HUES48 (cell line): ENCODE results near the gene TSPAN18.
A peak's percentile ranks its signal among the peaks of the same experiment; 100 is the strongest.

Experiments
- H3K27ac ChIP-seq: one replicate; pipeline ENCODE4 v1.7.0; 2013; ENCODE audit warnings: low read depth, low read length, inconsistent platforms
- H3K27me3 ChIP-seq: 2 replicates; pipeline ENCODE4 v1.6.1; 2013; ENCODE audit warnings: mild to moderate bottlenecking, low read length; ENCODE audit not compliant: control insufficient read depth, insufficient read depth
- H3K36me3 ChIP-seq: 2 replicates; pipeline ENCODE4 v1.6.1; 2013; ENCODE audit warnings: low read length; ENCODE audit not compliant: control insufficient read depth, insufficient read depth
- H3K4me1 ChIP-seq: 2 replicates; pipeline ENCODE4 v1.6.1; 2013; ENCODE audit warnings: mild to moderate bottlenecking, low read length; ENCODE audit not compliant: control insufficient read depth, insufficient read depth
- H3K4me3 ChIP-seq: 2 replicates; pipeline ENCODE4 v1.5.1; 2013; ENCODE audit warnings: mild to moderate bottlenecking, low read depth, low read length
- H3K9ac ChIP-seq: 2 replicates; pipeline ENCODE4 v1.6.1; 2013; ENCODE audit warnings: mild to moderate bottlenecking, low read depth, low read length, moderate library complexity
- H3K9me3 ChIP-seq: 2 replicates; pipeline ENCODE4 v1.6.1; 2013; ENCODE audit warnings: low read length; ENCODE audit not compliant: control insufficient read depth, insufficient read depth

The TSPAN18 gene

GRCh38 chr11:44815917-44816456 is 89.2 kb downstream of the TSPAN18 start:
- Histone ChIP-seq H3K4me3 (no peak overlapping the region), H3K36me3 (no peaks in the 10 kb centered on the region), H3K27me3 (no peaks in the 10 kb centered on the region), H3K9ac (no peak overlapping the region), H3K4me1 (no peaks in the 10 kb centered on the region), H3K9me3 (no peaks in the 10 kb centered on the region), H3K27ac (no peak overlapping the region)

GRCh38 chr11:44816761-44817160 is 90.0 kb downstream of the TSPAN18 start:
- no peaks in the 10 kb centered on the region for H3K27me3 ChIP-seq
- H3K4me3 ChIP-seq = no peak overlapping the region
- H3K27ac ChIP-seq = no peak overlapping the region
- no peaks in the 10 kb centered on the region for H3K9me3 ChIP-seq
- H3K36me3 ChIP-seq = no peaks in the 10 kb centered on the region
- H3K4me1 ChIP-seq = no peaks in the 10 kb centered on the region
- no peak overlapping the region for H3K9ac ChIP-seq

- no peaks in the 10 kb centered on the region for H3K27me3 ChIP-seq
- H3K9ac ChIP-seq = no peak overlapping the region
Measured at GRCh38 chr11:44817207-44817949, 90.6 kb downstream of the TSPAN18 start.

GRCh38 chr11:44818110-44818509 is 91.3 kb downstream of the TSPAN18 start:
- Histone ChIP-seq H3K27ac (no peak overlapping the region), H3K9ac (no peak overlapping the region), H3K27me3 (no peaks in the 10 kb centered on the region), H3K4me1 (peaks cover 3% of the 10 kb centered on the region), H3K9me3 (peaks cover 4% of the 10 kb centered on the region; the same call in 1 of the 2 replicates), H3K4me3 (no peak overlapping the region), H3K36me3 (no peaks in the 10 kb centered on the region)

More at GRCh38 chr11:44817207-44817949, 90.6 kb downstream of the TSPAN18 start:
- H3K36me3 ChIP-seq = no peaks in the 10 kb centered on the region
- H3K9me3 ChIP-seq = no peaks in the 10 kb centered on the region
- no peak overlapping the region for H3K4me3 ChIP-seq
- no peaks in the 10 kb centered on the region for H3K4me1 ChIP-seq
- no peak overlapping the region for H3K27ac ChIP-seq

GRCh38 chr11:44819346-44819745 is 92.6 kb downstream of the TSPAN18 start:
- no peak overlapping the region for H3K27ac ChIP-seq
- H3K27me3 ChIP-seq = 0 out of 2 replicates have a peak, but pooled peaks cover 3% of the 10 kb centered on the region
- peaks cover 14% of the 10 kb centered on the region for H3K4me1 ChIP-seq
- no peak overlapping the region for H3K9ac ChIP-seq
- H3K36me3 ChIP-seq = no peaks in the 10 kb centered on the region
- H3K9me3 ChIP-seq = peaks cover 4% of the 10 kb centered on the region; the same call in 1 of the 2 replicates
- H3K4me3 ChIP-seq = no peak overlapping the region

- H3K4me1 ChIP-seq = peaks cover 29% of the 10 kb centered on the region
- peaks cover 4% of the 10 kb centered on the region; the same call in 1 of the 2 replicates for H3K9me3 ChIP-seq
- H3K27ac ChIP-seq = no peak overlapping the region
- no peak overlapping the region for H3K9ac ChIP-seq
- H3K4me3 ChIP-seq = no peak overlapping the region
- peaks cover 23% of the 10 kb centered on the region for H3K27me3 ChIP-seq
- no peaks in the 10 kb centered on the region for H3K36me3 ChIP-seq
Measured at GRCh38 chr11:44822369-44822768, 95.6 kb downstream of the TSPAN18 start.

GRCh38 chr11:44823006-44823405 is 96.2 kb downstream of the TSPAN18 start:
- Histone ChIP-seq H3K27me3 (peaks cover 28% of the 10 kb centered on the region), H3K27ac (no peak overlapping the region), H3K9ac (no peak overlapping the region), H3K4me1 (peaks cover 29% of the 10 kb centered on the region), H3K36me3 (no peaks in the 10 kb centered on the region), H3K9me3 (peaks cover 4% of the 10 kb centered on the region; the same call in 1 of the 2 replicates), H3K4me3 (no peak overlapping the region)

GRCh38 chr11:44823868-44824267 is 97.1 kb downstream of the TSPAN18 start:
- Histone ChIP-seq H3K9ac (no peak overlapping the region), H3K4me3 (peak overlapping the region; percentile 27; the same call in 1 of the 2 replicates)

GRCh38 chr11:44824300-44824704 is 97.5 kb downstream of the TSPAN18 start:
- Histone ChIP-seq H3K27me3 (peaks cover 33% of the 10 kb centered on the region), H3K4me1 (peaks cover 29% of the 10 kb centered on the region), H3K9ac (no peak overlapping the region), H3K4me3 (no peak overlapping the region; the same call in 1 of the 2 replicates), H3K36me3 (no peaks in the 10 kb centered on the region), H3K9me3 (peaks cover 4% of the 10 kb centered on the region; the same call in 1 of the 2 replicates), H3K27ac (peak overlapping the region; percentile 91)

More at GRCh38 chr11:44823868-44824267, 97.1 kb downstream of the TSPAN18 start:
- Histone ChIP-seq H3K4me1 (peaks cover 29% of the 10 kb centered on the region), H3K9me3 (peaks cover 4% of the 10 kb centered on the region; the same call in 1 of the 2 replicates), H3K27me3 (peaks cover 33% of the 10 kb centered on the region), H3K27ac (peak overlapping the region; percentile 91), H3K36me3 (no peaks in the 10 kb centered on the region)

GRCh38 chr11:44825058-44825785 is 98.5 kb downstream of the TSPAN18 start:
- Histone ChIP-seq H3K27me3 (peaks cover 33% of the 10 kb centered on the region), H3K36me3 (no peaks in the 10 kb centered on the region), H3K27ac (peak overlapping the region; percentile 91), H3K9me3 (peaks cover 4% of the 10 kb centered on the region; the same call in 1 of the 2 replicates), H3K9ac (no peak overlapping the region), H3K4me3 (no peak overlapping the region), H3K4me1 (peaks cover 29% of the 10 kb centered on the region)
